ENCODE data around the gene SERPINA1.
A peak's percentile ranks its signal among the peaks of the same experiment; 100 is the strongest.

The SERPINA1 gene

GRCh38 chr14:94344389-94344788, 44.0 kb downstream of the SERPINA1 start:
- Histone ChIP-seq H3K27me3 (no peaks in the 10 kb centered on the region), H3K9ac (peak overlapping the region in 1 of 11 experiments; percentile 63; a peak in 1 of 22 replicates), H4K20me1 (no peaks in the 10 kb centered on the region), H3K4me3 (peak overlapping the region in 1 of 10 experiments; percentile 6; a peak in 1 of 20 replicates), H3K4me2 (peak overlapping the region in 10 of 11 experiments; percentile 2 to 86 (median 74); a peak in 13 of 22 replicates), H3K4me1 (peaks cover 32 to 99% (median 64%) of the 10 kb centered on the region in 10 experiments), H3K36me3 (no peaks in the 10 kb centered on the region), H3K9me3 (replicated peaks in 1 of 11) (peaks cover 0 to 9% (median 0%) of the 10 kb centered on the region in 11 experiments; a peak in 2 of 22 replicates), H3K27ac (peak overlapping the region in 4 of 11 experiments; percentile 56 to 91 (median 82); a peak in 5 of 22 replicates)
- no peak for TF ChIP-seq Cebpa-rat (IDR thresholded peaks at IDR 0.05)

- Histone ChIP-seq H3K27me3 (no peaks in the 10 kb centered on the region), H3K36me3 (no peaks in the 10 kb centered on the region), H3K9ac (peak overlapping the region in 2 of 11 experiments; percentile 44 to 78; a peak in 3 of 22 replicates), H3K4me1 (peaks cover 32 to 90% (median 64%) of the 10 kb centered on the region in 10 experiments), H3K9me3 (replicated peaks in 1 of 11) (peaks cover 0 to 9% (median 0%) of the 10 kb centered on the region in 11 experiments; a peak in 2 of 22 replicates), H3K4me2 (peak overlapping the region in 7 of 11 experiments; percentile 7 to 86 (median 72); a peak in 13 of 22 replicates), H3K4me3 (peak overlapping the region in 1 of 10 experiments; percentile 6; a peak in 1 of 20 replicates), H4K20me1 (no peaks in the 10 kb centered on the region), H3K27ac (peak overlapping the region in 4 of 11 experiments; percentile 56 to 91 (median 82); a peak in 7 of 22 replicates)
- TF ChIP-seq Cebpa-rat (IDR thresholded peaks at IDR 0.05): no peak
These were observed 45.0 kb downstream of the SERPINA1 start for GRCh38 chr14:94343238-94344005.

- peak overlapping the region in 4 of 11 experiments; percentile 35 to 78 (median 61); a peak in 8 of 22 replicates for H3K9ac ChIP-seq
- H3K4me2 ChIP-seq: peak overlapping the region; percentile 0 to 86 (median 58); a peak in 19 of 22 replicates
- peak overlapping the region in 7 of 11 experiments; percentile 23 to 91 (median 56); a peak in 12 of 22 replicates for H3K27ac ChIP-seq
These were observed 46.0 kb downstream of the SERPINA1 start for GRCh38 chr14:94342334-94342934.

GRCh38 chr14:94341656-94342333, 46.6 kb downstream of the SERPINA1 start:
- H3K9ac ChIP-seq: peak overlapping the region in 4 of 11 experiments; percentile 35 to 78 (median 61); a peak in 8 of 22 replicates
- peaks cover 19 to 79% (median 54%) of the 10 kb centered on the region in 10 experiments for H3K4me1 ChIP-seq
- H3K27ac ChIP-seq: peak overlapping the region in 8 of 11 experiments; percentile 8 to 91 (median 54); a peak in 13 of 22 replicates
- peaks cover 0 to 14% (median 0%) of the 10 kb centered on the region in 11 experiments; a peak in 3 of 22 replicates for H3K9me3 ChIP-seq (replicated peaks in 1 of 11)
- H3K4me3 ChIP-seq: peak overlapping the region in 4 of 10 experiments; percentile 6 to 52 (median 28); a peak in 7 of 20 replicates
- no peaks in the 10 kb centered on the region for H3K36me3 ChIP-seq
- peak overlapping the region; percentile 0 to 86 (median 58); a peak in 19 of 22 replicates for H3K4me2 ChIP-seq
- no peak for TF ChIP-seq Cebpa-rat (IDR thresholded peaks at IDR 0.05)
- H4K20me1 ChIP-seq: no peaks in the 10 kb centered on the region
- H3K27me3 ChIP-seq: no peaks in the 10 kb centered on the region

More at GRCh38 chr14:94342334-94342934, 46.0 kb downstream of the SERPINA1 start:
- H3K4me1 ChIP-seq: peaks cover 26 to 82% (median 61%) of the 10 kb centered on the region in 10 experiments
- H3K27me3 ChIP-seq: no peaks in the 10 kb centered on the region
- peaks cover 0 to 14% (median 0%) of the 10 kb centered on the region in 11 experiments; a peak in 3 of 22 replicates for H3K9me3 ChIP-seq (replicated peaks in 1 of 11)
- TF ChIP-seq Cebpa-rat (IDR thresholded peaks at IDR 0.05): no peak
- no peaks in the 10 kb centered on the region for H3K36me3 ChIP-seq
- no peaks in the 10 kb centered on the region for H4K20me1 ChIP-seq
- peak overlapping the region in 1 of 10 experiments; percentile 24; a peak in 2 of 20 replicates for H3K4me3 ChIP-seq

- Histone ChIP-seq H3K4me1 (peaks cover 7 to 66% (median 42%) of the 10 kb centered on the region in 10 experiments; a peak in 19 of 20 replicates), H3K9ac (no peak overlapping the region; a peak in 1 of 22 replicates), H3K4me3 (no peak overlapping the region)
These were observed 47.9 kb downstream of the SERPINA1 start for GRCh38 chr14:94340533-94340932.

GRCh38 chr14:94338023-94338422, 50.4 kb downstream of the SERPINA1 start:
- H3K4me1 ChIP-seq: peaks cover 6 to 47% (median 18%) of the 10 kb centered on the region in 10 experiments; a peak in 17 of 20 replicates
- no peak for TF ChIP-seq Cebpa-rat (IDR thresholded peaks at IDR 0.05)
- H3K36me3 ChIP-seq: no peaks in the 10 kb centered on the region
- H3K9me3 ChIP-seq (replicated peaks in 1 of 11): peaks cover 0 to 7% (median 0%) of the 10 kb centered on the region in 11 experiments; a peak in 2 of 22 replicates
- H3K4me2 ChIP-seq: no peak overlapping the region
- H3K27ac ChIP-seq: no peak overlapping the region
- no peaks in the 10 kb centered on the region for H3K27me3 ChIP-seq
- no peak overlapping the region for H3K4me3 ChIP-seq
- no peak overlapping the region for H3K9ac ChIP-seq
- H4K20me1 ChIP-seq: no peaks in the 10 kb centered on the region

More at GRCh38 chr14:94340533-94340932, 47.9 kb downstream of the SERPINA1 start:
- Histone ChIP-seq H3K27me3 (no peaks in the 10 kb centered on the region), H3K36me3 (no peaks in the 10 kb centered on the region), H3K9me3 (replicated peaks in 1 of 11) (peaks cover 0 to 9% (median 0%) of the 10 kb centered on the region in 11 experiments; a peak in 3 of 22 replicates), H3K27ac (peak overlapping the region in 2 of 11 experiments; percentile 87 to 91; a peak in 4 of 22 replicates), H3K4me2 (peak overlapping the region in 4 of 11 experiments; percentile 72 to 86 (median 77); a peak in 5 of 22 replicates), H4K20me1 (no peaks in the 10 kb centered on the region)
- no peak for TF ChIP-seq Cebpa-rat (IDR thresholded peaks at IDR 0.05)

- Histone ChIP-seq H3K27me3 (no peaks in the 10 kb centered on the region), H4K20me1 (no peaks in the 10 kb centered on the region), H3K9ac (no peak overlapping the region), H3K4me2 (0 out of 22 replicates have a peak overlapping the region, but pooled peaks of 2 of the 11 experiments have one; percentile 1 to 32), H3K4me1 (peaks cover 6 to 40% (median 11%) of the 10 kb centered on the region in 10 experiments; a peak in 17 of 20 replicates), H3K4me3 (no peak overlapping the region), H3K9me3 (replicated peaks in 1 of 11) (peaks cover 0 to 7% (median 0%) of the 10 kb centered on the region in 11 experiments; a peak in 2 of 22 replicates), H3K36me3 (no peaks in the 10 kb centered on the region), H3K27ac (no peak overlapping the region)
- no peak for TF ChIP-seq Cebpa-rat (IDR thresholded peaks at IDR 0.05)
These were observed 51.1 kb downstream of the SERPINA1 start for GRCh38 chr14:94337274-94337673.

GRCh38 chr14:94334872-94335271, 53.5 kb downstream of the SERPINA1 start:
- TF ChIP-seq Cebpa-rat (IDR thresholded peaks at IDR 0.05): no peak
- H3K4me3 ChIP-seq: no peak overlapping the region
- H3K27me3 ChIP-seq: no peaks in the 10 kb centered on the region
- H3K4me2 ChIP-seq: 0 out of 22 replicates have a peak overlapping the region, but pooled peaks of 1 of the 11 experiments have one; percentile 3
- H3K4me1 ChIP-seq: peaks cover 0 to 26% (median 0%) of the 10 kb centered on the region in 10 experiments; a peak in 6 of 20 replicates
- H3K9ac ChIP-seq: no peak overlapping the region
- H3K36me3 ChIP-seq: no peaks in the 10 kb centered on the region
- H3K9me3 ChIP-seq (replicated peaks in 1 of 11): peaks cover 0 to 7% (median 0%) of the 10 kb centered on the region in 11 experiments; a peak in 2 of 22 replicates
- no peaks in the 10 kb centered on the region for H4K20me1 ChIP-seq
- H3K27ac ChIP-seq: no peak overlapping the region
